Measurements from ENCODE around the gene TBC1D17.
"Not testable (repeated sequence)": the region's sequence is repeated elsewhere in the genome, so short reads cannot be mapped to it uniquely, and the experiment has no call there.

The TBC1D17 gene

GRCh38 chr19:49921871-49922795 is 44.6 kb downstream of the TBC1D17 start:
- no peak for DNase-seq (ENCODE audit: low read depth, low spot score)

GRCh38 chr19:49923055-49924003 is 45.8 kb downstream of the TBC1D17 start:
- no peak for DNase-seq (ENCODE audit: low read depth, low spot score)

- DNase-seq (ENCODE audit: low read depth, low spot score): no peak
Observed at GRCh38 chr19:49924004-49924880, 46.7 kb downstream of the TBC1D17 start.

GRCh38 chr19:49924881-49925210 is 47.3 kb downstream of the TBC1D17 start:
- DNase-seq (ENCODE audit: low read depth, low spot score): not testable (repeated sequence)

- DNase-seq (ENCODE audit: low read depth, low spot score): no peak
Observed at GRCh38 chr19:49925486-49925885, 48.0 kb downstream of the TBC1D17 start.

- DNase-seq (ENCODE audit: low read depth, low spot score): no peak
Observed at GRCh38 chr19:49926515-49926914, 49.0 kb downstream of the TBC1D17 start.

- DNase-seq (ENCODE audit: low read depth, low spot score): no peak
Observed at GRCh38 chr19:49927526-49928264, 50.2 kb downstream of the TBC1D17 start.

GRCh38 chr19:49929121-49929610 is 51.7 kb downstream of the TBC1D17 start, which contains the start of the genes ATF5 and NUP62:
TSS of gene ATF5 (plus strand) at chr19:49929205. CDS start at chr19:49930851, 1,646 bp downstream.
TSS of gene NUP62 (minus strand) at chr19:49929504. CDS start at chr19:49909807, 19,697 bp downstream.
- DNase-seq (ENCODE audit: low read depth, low spot score): peak; percentile 78

GRCh38 chr19:49929611-49930482 is 52.3 kb downstream of the TBC1D17 start:
- DNase-seq (ENCODE audit: low read depth, low spot score): peak; percentile 86

- DNase-seq (ENCODE audit: low read depth, low spot score): no peak
Observed at GRCh38 chr19:49930483-49931011, 53.0 kb downstream of the TBC1D17 start.

- DNase-seq (ENCODE audit: low read depth, low spot score): no peak
Observed at GRCh38 chr19:49931293-49932040, 54.0 kb downstream of the TBC1D17 start.

- no peak for DNase-seq (ENCODE audit: low read depth, low spot score)
Observed at GRCh38 chr19:49932041-49932451, 54.5 kb downstream of the TBC1D17 start.

GRCh38 chr19:49932731-49933131 is 55.2 kb downstream of the TBC1D17 start:
- DNase-seq (ENCODE audit: low read depth, low spot score): no peak

GRCh38 chr19:49933643-49934042 is 56.1 kb downstream of the TBC1D17 start:
- DNase-seq (ENCODE audit: low read depth, low spot score): no peak

GRCh38 chr19:49936549-49936948 is 59.0 kb downstream of the TBC1D17 start:
- DNase-seq (ENCODE audit: low read depth, low spot score): no peak

- DNase-seq (ENCODE audit: low read depth, low spot score): peak; percentile 51
Observed at GRCh38 chr19:49937750-49938381, 60.4 kb downstream of the TBC1D17 start.
